GM12874 (cell line): ENCODE measurements around the gene XPR1.

Experiments
- TF ChIP-seq, protein P1 (sequence below): IDR thresholded peaks from 2 replicates; pipeline ENCODE4 v1.5.1; 2011; ENCODE audit warnings: low read depth, mild to moderate bottlenecking, control low read depth, low read length, moderate library complexity; ENCODE audit not compliant: insufficient read depth

The XPR1 gene

DNA sequence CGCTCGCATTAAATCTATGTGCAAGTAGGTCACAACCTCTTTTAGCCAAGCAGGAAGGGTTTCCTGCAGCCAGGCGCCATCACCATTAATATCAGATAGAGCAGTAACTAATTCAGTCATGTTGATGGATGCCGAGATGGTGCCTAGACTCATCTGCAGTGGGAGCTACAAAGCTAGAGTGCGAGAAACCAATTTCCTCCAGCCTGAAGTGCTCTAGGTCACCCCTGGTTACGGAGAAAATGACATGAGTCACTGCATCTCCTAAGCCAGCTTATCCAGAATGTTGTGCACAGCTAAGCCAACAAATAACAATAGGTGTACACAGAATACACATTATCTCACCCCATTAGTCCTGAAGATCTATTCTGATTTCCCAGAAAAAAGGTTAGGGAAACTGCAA is 37.1 kb upstream of the XPR1 start:
- TF ChIP-seq, protein P1, sequence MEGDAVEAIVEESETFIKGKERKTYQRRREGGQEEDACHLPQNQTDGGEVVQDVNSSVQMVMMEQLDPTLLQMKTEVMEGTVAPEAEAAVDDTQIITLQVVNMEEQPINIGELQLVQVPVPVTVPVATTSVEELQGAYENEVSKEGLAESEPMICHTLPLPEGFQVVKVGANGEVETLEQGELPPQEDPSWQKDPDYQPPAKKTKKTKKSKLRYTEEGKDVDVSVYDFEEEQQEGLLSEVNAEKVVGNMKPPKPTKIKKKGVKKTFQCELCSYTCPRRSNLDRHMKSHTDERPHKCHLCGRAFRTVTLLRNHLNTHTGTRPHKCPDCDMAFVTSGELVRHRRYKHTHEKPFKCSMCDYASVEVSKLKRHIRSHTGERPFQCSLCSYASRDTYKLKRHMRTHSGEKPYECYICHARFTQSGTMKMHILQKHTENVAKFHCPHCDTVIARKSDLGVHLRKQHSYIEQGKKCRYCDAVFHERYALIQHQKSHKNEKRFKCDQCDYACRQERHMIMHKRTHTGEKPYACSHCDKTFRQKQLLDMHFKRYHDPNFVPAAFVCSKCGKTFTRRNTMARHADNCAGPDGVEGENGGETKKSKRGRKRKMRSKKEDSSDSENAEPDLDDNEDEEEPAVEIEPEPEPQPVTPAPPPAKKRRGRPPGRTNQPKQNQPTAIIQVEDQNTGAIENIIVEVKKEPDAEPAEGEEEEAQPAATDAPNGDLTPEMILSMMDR: no peak

DNA sequence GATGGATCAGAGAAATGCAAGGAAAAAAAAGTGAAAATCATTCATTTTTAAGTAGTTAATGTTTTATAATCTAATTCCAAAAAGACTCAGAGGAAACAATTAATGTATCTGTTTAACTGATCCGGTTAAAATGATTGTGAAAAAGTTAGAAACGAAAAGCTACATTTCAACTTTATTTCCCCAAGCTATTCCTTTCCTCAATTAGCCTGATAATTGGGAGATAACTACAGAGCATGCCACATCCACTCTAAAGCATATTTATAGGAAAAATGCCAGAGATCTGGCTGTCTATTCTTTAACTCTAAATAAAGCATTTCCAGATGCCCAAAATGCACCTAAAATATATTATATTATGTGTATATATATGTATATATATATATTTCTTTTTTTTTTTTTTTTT is 35.9 kb upstream of the XPR1 start:
- TF ChIP-seq, protein P1: no peak

DNA sequence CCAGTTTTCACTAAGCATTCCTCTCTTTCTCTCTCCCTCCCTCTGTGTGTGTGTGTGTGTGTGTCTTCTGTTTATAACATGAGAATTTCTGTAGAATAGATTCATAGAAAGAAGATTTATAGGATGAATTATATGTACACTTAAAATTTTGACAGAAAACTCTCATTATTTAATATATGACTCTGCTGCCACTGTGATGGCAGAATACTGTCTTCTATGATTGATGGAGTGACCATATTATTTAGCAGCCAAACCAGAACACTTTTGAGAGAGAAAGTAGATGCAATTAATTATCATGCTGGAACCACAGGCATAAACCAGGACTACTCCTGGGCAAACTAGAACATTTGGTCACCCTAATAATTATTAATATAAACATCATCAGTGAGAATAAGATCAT is 34.3 kb upstream of the XPR1 start:
- TF ChIP-seq, protein P1: no peak

DNA sequence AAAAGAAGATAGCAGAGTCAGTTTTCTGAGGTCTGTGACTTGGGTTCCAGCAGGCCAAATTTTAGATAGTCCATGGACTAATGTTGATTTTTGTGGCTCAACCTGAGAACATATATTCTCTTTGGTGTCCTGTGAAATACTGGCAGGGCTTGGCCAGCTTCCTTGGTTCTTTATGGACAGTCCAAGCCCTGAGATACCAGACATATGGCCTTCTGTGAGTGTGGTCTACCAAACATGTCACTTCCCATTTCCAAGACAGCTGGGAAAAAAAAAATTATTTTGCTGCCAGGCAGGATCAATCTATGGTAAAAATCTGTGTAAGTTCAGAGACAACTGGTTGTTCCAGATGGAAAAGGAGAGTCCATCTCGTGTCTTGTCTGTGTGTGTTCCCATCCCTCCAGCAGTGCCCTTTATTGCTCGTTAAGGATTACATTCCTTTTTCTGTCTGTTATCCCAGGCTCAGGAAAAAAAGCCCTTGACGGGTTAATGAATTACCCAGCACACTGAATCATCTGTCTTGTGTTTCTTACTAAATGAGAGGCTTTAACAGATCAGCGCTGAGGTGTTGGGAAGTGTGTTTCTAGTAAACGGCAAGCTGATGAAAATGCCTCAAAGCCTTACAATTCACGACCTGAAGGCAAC is 33.4 kb upstream of the XPR1 start:
- TF ChIP-seq, protein P1: no peak

DNA sequence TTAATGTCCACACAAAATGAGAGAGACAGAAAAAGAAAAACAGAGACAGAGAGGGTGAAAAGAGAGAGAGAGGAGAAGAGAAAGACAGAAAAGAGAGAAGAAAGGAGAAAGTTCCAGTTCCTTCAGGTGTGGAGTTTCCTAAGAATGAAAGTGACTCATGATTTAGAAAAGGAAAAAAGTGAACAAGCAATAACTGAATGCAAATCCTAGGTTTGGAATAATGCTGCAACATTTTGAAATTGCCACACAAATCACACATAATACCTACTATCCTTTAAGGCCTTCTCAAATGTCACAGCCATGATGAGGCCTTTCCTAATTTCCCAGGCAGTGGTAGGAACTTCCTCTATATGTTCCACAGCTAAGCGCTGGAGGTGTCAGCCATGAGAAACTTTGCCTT is 31.5 kb upstream of the XPR1 start:
- TF ChIP-seq, protein P1: no peak

DNA sequence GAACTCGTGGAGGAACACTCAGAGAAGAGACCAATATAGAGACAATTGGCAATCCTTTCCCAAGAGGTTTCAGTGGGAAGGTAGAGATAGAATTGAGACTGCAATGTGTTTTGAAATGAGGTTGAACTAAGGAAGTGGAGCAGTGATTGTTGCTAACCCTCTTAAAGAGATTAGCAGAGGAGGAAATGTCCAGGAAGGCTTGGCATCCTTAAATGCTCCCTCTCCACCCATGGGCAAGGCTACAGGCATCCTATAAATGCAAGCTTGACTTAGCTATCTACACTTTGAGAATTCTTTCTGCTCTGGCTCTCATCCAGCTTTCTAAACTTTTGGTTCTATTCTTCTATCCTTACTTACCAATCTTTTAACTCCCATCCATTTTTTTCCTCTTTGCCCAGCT is 30.3 kb upstream of the XPR1 start:
- TF ChIP-seq, protein P1: no peak

DNA sequence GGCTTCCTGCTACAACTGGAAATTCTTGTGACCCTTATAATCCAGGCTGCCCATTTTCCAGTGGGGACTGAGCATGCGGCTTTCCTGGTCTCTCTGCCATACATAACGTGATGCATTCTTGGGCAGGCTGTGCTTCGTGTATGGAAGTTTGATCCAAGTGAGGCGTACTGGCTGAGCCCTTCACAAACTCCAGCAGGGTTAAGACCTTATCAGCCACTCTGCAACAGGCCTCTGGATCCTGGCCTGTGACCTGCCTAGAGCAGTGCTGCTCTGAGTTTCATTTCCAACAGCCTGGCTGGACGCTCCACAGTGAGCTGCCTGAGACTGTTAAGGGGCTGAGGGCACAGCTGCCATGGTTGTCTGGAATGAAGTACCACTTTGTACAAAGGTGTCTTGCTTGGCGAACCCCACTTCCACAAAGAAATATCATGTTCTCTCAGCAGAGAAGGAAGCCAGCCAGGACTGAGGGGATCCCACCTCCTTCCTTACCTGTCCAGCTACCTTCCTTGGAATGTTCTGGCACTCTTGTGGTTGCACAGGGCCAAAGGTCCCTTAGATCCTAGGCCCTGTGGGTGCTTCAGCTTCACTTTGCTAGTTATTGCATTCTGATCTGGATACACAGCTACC is 28.5 kb upstream of the XPR1 start:
- TF ChIP-seq, protein P1: no peak
